ENCODE data around the gene GPC6.

- TF ChIP-seq CTCF (conservative IDR thresholded peaks at IDR 0.05; ENCODE audit: low read length) (no peak), EZH2phosphoT487 (IDR thresholded peaks at IDR 0.05; ENCODE audit: borderline replicate concordance) (no peak)
Observed at GRCh38 chr13:94239135-94239534, 1012.5 kb downstream of the GPC6 start.
